ENCODE data around the gene CCND1.
"Not testable (repeated sequence)": the region's sequence is repeated elsewhere in the genome, so short reads cannot be mapped to it uniquely, and the experiment has no call there.

CCND1 gene

DNA sequence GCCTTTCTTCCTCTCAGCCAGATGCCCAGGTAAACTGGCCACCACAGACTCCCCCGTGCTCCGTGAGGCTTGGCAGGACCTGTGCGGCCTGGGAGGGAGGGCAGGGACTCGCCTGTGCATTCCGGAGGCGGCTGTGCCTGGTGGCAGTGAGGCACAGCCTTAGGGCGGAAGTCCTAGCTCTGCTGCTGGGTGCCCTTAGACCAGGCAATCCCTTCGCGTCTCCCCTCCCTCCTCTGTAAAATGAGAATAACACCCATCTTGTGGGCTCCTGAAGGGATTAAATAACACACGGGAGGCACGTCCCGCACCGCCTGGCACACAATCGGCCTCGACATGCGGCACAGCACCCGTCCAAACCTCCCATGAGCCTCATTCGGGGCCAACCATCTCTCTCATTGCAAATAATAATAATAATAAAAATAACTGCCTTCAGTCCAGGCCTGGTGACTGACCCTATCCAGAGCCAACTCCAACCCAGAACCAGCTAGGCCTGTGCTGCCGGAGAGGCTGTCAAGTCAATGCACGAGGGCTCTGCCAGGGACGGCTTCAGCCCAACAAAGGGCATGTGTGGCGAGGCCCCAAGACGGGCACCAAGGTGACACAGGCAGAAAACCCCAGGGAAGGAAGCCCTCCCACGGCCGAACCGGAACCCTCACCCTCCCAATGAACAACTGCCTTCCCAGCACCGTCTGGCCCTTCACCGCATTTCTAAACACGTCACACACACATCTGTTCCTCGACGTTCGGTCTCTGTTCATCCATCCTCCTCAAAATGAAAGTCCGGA lies 26.0 kb downstream of the CCND1 start:
- no peak for DNase-seq (ENCODE audit: low read depth)

DNA sequence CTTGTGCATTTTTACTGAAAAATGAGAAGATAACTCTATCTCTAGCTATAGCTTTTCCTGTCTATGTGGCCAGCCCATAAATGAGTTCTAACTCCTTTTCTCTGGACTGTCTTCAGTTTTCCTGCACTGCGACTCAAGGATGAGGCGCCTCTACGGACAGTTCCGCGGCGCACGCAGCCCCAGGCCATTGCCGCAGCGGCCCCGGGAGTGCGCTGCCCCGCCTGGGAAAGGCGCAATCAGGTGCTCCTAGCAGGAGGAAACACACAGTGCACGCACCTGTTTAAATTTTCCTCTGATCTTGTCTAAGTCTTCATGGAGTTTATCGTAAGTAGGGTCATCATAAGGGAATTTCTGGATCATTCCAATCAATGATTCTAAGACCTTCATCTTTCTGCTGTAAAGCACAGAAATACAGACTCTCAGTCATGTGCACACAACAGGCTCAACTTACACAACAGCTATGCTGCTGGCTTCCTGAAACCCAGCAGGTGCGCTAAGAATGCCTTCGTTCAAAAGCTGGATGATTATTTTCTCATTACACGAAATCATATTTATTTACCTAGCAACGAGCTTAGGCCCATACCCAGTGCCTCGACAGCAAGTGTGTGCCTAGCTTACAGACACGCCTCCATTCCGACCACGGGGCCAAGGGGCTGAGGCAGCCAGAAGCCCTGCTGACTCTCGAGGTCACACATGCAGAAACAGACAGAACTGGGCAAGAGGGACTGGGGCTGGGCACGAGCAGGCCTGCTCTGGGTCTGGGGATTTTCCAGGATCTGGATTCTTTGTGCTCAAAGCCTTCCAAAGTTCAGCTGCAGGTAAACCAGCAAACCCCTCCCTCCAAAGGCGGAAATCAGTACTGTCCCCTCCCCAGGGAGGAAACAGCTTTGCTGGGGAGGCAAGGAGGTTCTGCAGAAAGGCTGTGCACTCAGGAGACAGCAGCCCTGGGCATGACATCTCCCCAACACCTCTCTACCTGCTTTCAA lies 27.0 kb downstream of the CCND1 start:
- DNase-seq (ENCODE audit: low read depth), result no peak

DNA sequence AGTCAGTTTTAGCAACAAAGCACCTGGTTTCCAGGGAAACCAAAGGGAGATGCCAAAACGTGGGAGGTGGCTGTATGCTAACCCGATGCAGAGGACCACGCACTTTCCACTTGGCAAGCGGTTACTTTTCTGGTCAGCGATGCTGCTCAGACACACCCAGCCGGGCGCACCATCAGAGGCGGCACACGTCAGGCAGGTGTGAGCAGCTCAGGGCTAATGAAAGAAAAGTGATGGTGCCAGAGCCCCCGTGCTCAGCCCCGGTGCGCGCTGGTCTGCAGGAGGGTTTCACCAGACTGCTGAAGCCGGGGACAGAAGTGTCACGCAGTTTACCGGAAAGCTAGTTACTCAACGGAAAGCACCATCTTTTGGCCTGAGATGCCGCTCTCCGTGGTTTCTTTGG lies 28.5 kb downstream of the CCND1 start:
- no peak for DNase-seq (ENCODE audit: low read depth)

DNA sequence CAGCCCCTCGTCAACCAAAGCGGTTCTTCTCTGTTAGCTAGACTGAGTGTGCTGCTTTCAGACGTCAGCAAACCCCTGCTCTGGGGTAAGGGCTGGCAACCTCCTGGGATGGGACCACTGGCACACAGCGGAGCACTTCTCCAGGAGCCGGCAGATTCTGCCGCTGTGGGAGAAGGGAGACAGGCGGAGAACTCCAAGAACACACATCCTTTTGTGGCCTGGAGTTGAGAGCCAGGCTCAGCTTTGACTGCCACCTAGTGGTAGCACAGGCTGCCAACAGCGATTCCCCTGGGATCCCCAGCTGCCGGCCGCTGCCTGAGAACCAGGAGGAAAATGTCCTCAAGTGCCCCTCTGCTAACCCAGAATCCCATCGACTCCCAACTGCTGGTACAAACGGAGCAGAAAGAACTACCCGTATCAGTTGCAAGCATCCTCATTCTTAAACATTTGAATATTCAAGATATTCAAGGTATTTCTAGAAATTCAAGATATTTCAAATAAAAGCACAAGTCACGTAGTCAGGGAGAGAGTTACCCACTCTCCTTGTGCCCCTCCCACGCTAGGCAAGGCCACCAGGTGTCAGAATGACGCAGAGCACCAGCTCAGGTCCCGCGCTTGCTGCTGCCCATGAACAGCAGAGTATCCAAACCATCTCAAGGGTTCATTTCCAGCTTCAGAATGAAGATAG lies 29.3 kb downstream of the CCND1 start:
- DNase-seq (ENCODE audit: low read depth), result peak; percentile 71

DNA sequence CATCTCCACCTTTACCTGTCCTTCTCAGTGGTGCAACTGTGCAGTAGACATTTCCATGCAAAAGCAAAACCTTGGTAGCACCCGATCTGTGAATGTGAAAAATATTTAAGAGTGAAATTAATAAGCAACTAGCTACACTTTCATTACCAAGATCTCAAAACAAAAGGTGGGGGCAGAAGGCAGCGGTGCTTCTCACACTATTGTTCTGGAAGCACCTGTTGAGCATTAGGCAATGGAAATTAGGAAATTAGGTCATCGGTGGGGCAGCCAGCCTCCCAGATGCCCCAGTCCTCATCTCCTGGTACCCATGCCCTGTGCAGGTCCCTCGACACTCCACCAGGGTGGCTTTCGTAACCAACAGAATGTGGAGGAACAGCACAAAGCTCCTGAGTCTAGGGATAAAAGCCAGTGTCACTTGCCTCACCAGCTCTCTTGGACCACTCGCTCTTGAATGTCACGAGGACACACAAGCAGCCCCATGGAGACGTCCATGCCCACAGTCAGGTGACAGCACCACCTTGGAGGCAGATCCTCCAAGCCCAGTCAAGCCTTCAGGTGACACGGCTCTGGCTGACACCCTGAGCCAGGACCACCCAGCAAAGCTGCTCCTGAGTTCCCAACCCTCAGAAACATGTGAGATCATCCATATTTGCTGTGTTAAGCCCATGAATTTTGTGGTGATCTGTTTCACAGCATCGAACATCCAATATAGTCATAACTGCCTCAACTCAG lies 30.9 kb downstream of the CCND1 start:
- no peak for DNase-seq (ENCODE audit: low read depth)

DNA sequence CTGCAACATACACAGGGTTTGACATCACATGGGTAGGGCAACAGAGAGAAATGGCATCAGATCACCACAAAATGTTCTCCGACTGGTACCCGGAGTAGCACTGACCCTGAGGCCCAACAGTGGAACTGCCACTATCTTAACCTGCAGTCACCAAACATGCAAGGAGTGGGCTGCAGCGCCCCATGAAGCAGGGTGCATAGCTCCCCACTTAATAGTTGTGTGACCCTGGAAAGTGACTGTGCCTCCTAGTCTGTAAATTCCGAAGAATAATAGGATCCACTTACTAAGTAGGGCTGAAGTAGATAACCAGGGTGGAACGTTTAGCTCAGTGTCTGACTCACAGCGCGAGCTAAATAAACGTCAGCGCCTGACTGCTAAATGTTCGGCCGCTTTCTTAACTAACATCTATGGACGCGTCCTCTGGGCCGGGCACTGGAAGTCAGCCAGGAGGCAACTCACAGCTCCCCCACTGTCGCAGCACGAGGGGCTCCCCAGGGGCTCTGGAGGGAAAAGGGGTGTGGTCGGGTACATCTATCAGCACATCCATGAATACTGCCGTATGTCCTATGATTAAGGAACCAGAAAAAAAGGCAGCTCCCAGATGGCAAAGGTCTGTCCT lies 33.4 kb downstream of the CCND1 start:
- peak; percentile 42 for DNase-seq (ENCODE audit: low read depth)

DNA sequence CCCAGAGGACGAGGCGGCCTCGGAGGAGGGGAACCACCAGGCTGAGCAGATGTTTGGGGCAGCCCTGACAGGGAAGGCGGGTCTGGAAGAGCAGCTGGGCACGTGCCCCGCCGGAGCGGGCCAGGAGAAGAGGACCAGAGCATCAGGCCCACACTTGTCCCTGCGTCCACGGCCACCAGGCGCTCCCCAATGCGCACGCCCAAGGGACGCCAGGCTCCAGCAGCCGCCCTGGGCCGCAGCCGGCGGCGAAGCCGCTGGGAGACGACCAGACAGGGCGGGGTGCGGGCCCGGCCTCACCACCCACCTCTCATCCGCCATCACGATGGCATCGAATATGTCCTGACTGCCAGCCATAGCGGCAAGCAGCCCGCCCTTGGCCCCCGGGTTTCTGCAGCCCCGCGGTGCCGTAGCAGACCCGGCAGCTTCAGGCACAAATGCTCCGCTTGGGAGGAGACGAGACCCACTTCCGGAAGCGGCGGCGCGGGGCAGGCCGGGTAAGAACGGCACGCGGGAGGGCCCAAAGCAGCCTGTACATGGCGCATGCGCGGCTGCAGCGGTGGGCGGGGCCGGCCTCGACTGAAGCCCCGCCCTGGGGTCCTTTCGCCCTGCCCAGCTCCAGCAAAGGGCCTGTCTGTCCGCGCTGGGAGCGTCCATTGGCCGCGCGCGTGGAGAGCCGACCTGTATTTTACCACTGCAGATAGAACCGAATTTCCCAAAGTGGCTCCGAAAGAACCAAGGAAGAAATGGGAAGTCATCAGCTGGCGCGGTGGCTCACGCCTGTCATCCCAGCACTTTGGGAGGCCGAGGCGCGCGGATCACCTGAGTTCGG lies 34.1 kb downstream of the CCND1 start, which contains the start of gene LTO1:
TSS of gene LTO1 (minus strand) at position 468 of the 829 bp plus-strand sequence. CDS start at position 354, 114 bp downstream.
- DNase-seq (ENCODE audit: low read depth), result peak; percentile 93

DNA sequence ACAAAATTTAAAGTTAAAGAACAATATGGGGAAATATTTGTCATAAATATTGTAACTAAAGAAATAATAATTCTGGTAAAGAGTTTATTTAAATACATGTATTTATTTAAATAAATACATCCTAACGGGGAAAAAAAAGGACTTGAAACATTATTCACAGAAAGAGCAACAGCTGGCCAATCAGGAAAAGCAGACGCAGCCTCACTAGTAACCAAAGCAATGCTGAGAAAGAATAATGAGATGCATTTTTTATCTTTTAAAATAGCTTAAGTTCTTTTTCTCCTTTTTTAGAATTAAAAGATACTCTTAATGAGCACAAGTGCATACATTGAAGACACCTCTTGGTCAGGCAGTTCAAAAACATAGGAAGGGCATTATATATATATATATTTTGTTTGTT lies 36.8 kb downstream of the CCND1 start:
- no peak for DNase-seq (ENCODE audit: low read depth)

DNA sequence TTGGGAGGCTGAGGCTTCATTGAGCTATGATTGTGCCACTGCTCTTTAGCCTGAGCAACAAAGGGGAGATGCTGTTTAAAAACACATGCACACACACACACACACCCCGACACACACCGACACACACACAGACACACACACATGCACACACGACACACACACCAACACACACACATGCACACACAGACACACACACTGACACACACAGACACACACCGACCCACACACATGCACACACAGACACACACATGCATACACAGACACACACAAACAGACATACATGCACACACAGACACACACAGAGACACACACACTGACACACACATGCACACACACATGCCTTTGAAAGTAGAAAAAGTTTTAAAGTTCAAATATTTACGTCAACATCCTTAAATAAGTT lies 39.7 kb downstream of the CCND1 start:
- no peak for DNase-seq (ENCODE audit: low read depth)

DNA sequence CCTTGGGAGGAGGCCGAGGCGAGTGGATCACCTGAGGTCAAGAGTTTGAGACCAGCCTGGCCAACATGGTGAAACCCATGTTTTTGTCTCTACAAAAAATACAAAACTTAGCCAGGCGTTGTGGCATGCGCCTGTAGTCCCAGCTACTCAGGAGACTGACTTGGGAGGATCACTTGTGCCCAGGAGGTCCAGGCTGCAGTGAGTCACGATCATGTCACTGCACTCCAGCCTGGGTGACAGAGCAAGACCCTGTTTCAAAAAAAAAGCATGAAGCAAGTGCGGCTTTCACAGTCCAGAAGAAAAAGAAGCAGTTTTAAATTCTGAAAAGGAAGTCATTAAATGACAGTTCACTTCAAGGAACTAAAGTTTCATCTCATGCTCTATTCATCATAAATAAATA lies 41.3 kb downstream of the CCND1 start:
- no peak for DNase-seq (ENCODE audit: low read depth)

DNA sequence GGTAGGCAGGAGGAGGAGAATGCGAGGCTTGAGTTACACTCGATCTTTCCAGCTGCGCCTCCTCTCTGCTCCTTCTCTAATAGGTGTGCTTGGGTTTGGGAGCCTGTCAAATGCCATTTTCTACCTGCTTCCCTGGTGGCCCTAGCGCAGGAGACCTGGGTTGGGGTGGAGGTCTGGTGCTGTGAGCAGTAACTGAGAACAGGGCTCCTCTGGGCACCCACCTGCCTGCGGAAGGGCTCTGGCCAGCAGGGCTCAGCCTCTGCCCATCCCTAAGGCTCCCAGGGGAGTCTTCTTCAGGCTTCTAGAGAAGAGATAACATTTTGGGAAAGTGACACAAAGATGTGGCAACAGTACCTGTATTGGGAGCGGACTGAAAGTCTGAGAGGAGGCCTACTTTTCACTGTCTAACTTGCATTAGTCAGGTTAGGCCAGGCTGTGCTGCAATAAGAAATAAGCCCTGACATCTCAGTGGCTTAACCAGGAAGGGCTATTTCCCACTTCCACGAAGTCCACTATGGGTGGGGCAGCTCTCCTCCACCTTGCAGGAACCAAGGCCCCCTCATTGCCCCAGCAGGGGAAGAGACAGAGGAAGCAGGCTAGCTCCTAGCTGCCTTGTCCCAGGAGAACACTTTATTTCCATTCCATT lies 41.8 kb downstream of the CCND1 start:
- no peak for DNase-seq (ENCODE audit: low read depth)

DNA sequence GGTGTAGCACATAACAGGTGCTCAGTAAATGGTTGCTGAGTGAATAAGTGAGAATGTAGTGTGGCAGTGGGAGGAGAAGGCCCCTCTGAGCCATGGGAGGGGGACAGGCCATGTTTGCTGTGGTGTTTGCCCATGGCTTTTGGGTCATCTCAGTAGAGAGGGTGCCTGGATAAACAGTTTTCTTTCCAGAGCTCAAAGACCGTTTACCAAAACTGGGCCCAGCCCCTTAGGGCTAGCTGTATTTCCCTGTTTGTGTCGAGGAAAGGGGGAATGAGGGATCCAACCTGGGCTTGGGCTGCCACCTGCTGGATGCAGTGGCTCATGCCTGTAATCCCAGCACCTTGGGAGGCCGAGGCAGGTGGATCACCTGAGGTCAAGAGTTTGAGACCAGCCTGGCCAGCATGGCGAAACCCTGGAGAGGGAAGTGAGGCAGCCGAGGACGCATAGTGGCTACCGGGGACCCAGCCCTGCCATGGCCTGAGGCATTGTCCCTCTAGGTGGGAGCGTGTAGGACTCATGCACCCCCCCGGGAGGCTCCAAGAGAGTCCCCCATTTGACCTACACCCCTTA lies 42.9 kb downstream of the CCND1 start:
- DNase-seq (ENCODE audit: low read depth), result no peak

DNA sequence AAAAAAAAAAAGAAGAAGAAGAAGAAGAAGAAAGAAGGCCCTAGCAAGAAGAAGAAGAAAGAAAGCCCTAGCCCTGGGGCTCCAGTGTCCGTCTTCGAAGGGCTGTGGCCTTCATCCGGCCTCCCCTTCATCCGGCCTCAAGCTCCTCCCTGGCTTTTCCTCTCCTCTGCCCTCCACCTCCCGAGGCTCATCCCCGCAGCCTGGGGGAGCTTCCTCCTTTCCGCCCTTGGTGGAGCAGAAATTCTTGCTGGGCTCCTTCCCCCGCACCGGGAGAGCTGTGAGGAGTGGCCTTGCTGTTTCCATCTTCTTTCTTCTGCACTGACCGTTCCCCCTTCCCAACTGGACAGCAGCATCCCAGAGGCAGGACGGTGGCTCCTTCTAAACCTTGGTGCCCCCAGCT lies 43.7 kb downstream of the CCND1 start:
- no peak for DNase-seq (ENCODE audit: low read depth)

DNA sequence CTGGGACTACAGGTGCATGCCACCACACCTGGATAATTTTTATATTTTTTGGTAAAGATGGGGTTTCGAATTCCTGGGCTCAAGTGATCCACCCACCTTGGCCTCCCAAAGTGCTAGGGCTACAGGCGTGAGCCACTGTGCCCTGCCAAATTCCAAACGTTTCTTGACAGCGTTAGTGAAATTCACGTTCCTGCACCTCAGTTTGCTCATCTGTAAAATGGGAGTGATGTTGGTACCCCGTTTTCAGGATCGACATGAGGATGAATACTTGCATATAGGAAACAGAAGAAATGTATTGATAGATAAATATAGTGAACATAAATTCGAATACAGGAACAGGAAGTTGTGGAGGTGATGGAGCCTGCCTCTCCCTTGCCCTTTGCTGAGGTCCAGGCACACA lies 44.4 kb downstream of the CCND1 start:
- DNase-seq (ENCODE audit: low read depth), result no peak

DNA sequence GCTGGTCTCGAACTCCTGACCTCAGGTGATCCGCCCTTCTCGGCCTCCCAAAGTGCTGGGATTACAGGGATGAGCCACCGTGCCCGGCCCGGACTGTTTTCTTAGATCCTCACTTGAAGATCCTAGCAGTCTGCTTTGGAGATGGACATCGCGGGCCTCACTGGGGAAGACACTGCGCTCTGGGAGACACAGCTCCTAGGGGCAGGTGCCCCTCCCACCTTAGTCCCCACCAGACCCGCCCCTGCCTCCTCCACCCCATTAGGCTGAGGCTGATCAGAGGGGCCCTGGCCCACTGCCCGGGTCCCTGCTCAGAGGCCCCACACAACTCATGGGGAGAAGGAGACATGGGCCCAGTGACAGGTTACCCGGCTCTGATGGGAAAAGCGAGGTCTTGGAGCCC lies 45.5 kb downstream of the CCND1 start:
- DNase-seq (ENCODE audit: low read depth), result no peak

DNA sequence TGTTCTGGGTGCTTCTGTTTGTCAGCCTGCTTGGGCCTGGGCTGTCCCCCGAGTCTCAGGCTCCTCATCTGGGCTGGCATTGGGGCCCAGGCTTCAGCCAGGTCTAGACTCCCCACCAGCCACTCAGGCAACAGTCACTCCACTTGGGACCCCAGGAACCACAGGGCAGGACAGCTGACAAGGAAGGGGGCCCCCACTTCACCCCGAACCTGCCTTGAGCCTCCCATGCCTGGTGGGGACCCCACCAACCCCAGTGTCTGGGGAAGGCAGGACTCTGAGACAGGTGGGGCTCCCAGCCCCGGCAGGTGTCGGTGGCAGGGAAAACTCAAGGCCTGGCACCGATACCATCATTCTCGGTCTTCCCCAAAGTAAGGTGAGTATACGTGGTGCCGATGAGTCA lies 45.9 kb downstream of the CCND1 start:
- DNase-seq (ENCODE audit: low read depth), result no peak

DNA sequence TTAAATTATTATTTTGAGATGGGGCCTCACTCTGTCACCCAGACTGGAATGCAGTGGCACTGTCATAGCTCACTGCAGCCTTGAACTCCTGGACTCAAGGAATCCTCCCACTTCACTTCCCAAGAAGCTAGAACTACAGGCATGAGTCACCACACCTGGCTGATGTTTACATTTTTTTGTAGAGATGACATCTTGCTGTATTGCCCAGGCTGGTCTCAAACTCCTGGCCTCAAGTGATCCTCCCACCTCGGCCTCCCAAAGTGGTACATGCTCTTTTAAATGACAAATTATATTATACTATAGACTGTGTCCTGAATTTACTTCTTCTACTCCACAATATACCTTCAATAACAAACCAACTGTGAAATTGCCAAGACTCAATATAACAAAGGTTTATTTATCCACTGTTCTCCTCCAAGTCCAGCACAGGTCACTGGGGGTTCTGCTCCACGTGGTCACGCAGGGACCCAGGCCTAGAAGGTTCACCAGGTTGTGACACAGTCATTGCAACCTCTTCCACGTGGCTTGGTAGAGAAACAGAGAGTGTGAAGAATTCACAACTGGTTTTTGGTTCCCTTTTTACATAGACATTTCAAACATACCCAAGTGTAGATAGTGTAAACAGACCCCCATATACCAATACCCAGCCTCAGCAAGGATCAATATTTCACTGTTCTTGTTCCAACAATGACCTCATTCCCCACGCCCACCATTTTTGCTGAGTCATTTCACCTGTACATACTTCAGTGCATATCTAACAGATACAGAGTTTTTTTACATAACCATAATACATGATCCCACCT lies 47.2 kb downstream of the CCND1 start:
- DNase-seq (ENCODE audit: low read depth), result not testable (repeated sequence)

DNA sequence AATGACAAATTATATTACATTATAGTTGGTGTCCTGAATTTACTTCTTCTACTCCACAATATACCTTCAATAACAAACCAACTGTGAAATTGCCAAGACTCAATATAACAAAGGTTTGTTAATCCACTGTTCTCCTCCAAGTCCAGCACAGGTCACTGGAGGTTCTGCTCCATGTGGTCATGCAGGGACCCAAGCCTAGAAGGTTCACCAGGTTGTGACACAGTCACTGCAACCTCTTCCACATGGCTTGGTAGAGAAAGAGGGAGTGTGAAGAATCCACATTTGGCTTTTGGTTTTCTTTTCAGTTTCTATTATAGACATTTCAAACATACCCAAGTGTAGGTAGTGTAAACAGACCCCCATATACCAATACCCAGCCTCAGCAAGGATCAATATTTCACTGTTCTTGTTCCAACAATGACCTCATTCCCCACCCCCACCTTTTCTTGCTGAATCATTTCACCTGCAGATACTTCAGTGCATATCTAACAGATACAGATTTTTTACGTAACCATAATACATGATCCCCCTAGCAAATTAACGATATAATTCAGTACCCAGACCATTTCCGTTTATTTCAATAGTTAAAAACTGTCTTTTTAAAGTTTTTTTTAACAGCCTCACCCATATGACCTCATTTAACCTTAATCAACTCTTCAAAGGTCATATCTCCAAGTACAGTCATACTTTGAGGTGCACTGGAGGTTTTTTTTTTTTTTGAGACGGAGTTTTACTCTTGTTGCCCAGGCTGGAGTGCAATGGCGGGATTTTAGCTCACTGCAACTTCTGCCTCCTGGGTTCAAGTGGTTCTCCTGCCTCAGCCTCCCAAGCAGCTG lies 48.7 kb downstream of the CCND1 start:
- DNase-seq (ENCODE audit: low read depth), result no peak
